Body of pancreas (tissue), 4 donors: ENCODE measurements around the gene ATP5PB. TPM values are rescaled to one million over a fixed set of nuclear protein-coding genes. Genes with fewer than 3 reads are reported as not detected.
A peak's percentile ranks its signal among the peaks of the same experiment; 100 is the strongest.

Experiments used
- ATAC-seq: fragments of 150-250 bp; one replicate; pipeline ENCODE4 v1.9.1; 2016
- DNase-seq, 4 donors: peaks; one replicate each; pipeline ENCODE4 v3.0.0-alpha.2; 2019
- H3K27ac ChIP-seq, 4 donors: fragments of 200-600 bp; sonication (generic); 1 replicate in 3 of 4; 2 replicates in 1 of 4; pipeline versions ENCODE4 v1.5.1 to v1.6.1; 2016 to 2019; ENCODE audit warnings: mild to moderate bottlenecking in 1 of 4, mixed read lengths in 1 of 4, moderate library complexity in 1 of 4
- H3K27me3 ChIP-seq, 2 donors: fragments of 200-600 bp; sonication (generic); one replicate each; pipeline ENCODE4 v1.6.0; 2016; ENCODE audit warnings: mild to moderate bottlenecking in 1 of 2
- H3K36me3 ChIP-seq, 2 donors: fragments of 200-600 bp; sonication (generic); replicated peaks in 1 of 2; 2 replicates each; pipeline ENCODE4 v1.5.1; 2016; ENCODE audit warnings: low read depth in 2 of 2; ENCODE audit not compliant: insufficient read depth in 1 of 2
- H3K4me1 ChIP-seq: fragments of 200-600 bp; sonication (generic); one replicate; pipeline ENCODE4 v1.6.0; 2016
- H3K4me3 ChIP-seq, 2 donors: fragments of 200-600 bp; sonication (generic); 1 replicate in 1 of 2; 2 replicates in 1 of 2; pipeline ENCODE4 v1.5.1; 2016 to 2019
- H3K9me3 ChIP-seq, 3 donors: fragments of 200-600 bp; sonication (generic); 1 replicate in 2 of 3; 2 replicates in 1 of 3; pipeline ENCODE4 v1.5.1; 2016
- POLR2A ChIP-seq, 3 donors: fragments of 450-650 bp; IDR thresholded peaks; one replicate each; pipeline ENCODE4 v1.6.1; 2016; ENCODE audit warnings: antibody characterized with exemption in 3 of 3, mild to moderate bottlenecking in 2 of 3
- WGBS, 2 donors: methylation state at CpG; one replicate each; pipeline ENCODE4 v1.1.5; 2017; 5-methylcytosine and 5-hydroxymethylcytosine counted together
- intact Hi-C: fragments of 100-400 bp; cut with DNase I; formaldehyde crosslinking; loops from one replicate; pipeline ENCODE4 v1.15.1; 2023
- total RNA-seq, 2 donors: library from RNA; depleted of rRNA; stranded (reverse); fragments of >200 nt; gene quantifications; one replicate each; pipeline ENCODE4 v1.1.0, GENCODE V29; 2016
- TF ChIP-seq, protein P1 (sequence below), 7 experiments: fragments of 450-650 bp in 4 of 7; fragments of 200-600 bp in 3 of 7; sonication (generic) in 3 of 7; IDR thresholded peaks; one replicate each; pipeline ENCODE4 v1.5.1; 2016 to 2019; ENCODE audit warnings: antibody characterized with exemption in 7 of 7

ATP5PB gene
- total RNA-seq, 2 donors from 2014 or later: 55.0 to 91.0 TPM

DNA sequence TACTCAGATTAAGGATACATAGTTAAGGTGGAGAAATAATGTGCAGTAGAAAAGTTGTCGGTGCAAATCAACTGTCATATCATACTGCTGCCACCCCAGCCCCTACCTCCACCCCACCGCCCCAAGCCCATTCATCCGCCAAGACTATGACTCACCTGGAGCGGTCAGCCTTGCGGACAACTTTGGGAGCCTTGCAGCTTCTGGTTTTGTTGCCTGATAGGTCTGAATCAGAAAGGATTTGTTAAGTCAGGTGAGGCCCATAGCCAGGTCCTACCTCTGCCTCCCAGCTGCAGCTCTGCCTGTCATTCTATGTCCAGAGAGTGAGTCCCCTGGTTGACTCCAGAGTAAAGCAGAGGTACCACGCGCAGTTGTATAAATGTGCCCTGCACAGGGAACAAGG lies 37.2 kb downstream of the ATP5PB start:
- 90 to 94% methylated on average over 6 to 7 of the region's 7 CpGs for WGBS, 2 donors
- no peak overlapping the region for H3K27ac ChIP-seq

DNA sequence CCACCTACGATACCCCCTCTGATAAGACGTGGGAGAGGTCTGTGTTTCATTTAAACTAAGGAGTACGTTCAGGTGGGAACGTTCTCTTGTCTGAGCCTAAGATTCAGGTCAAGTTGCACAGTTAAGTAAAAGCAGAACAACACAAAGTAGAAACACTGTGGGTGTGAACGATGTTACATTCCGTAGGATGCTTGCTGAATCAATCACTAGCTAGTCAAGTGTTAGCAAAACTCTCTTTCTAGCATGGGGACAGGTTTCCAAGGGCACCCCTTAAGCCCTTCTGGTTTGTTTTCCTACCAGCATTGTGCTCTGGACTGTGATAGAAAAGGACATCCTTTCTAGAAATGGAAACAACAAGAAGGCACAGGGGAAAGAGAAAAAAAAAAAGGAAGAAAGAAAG lies 37.9 kb downstream of the ATP5PB start:
- WGBS, 2 donors: 71 to 75% methylated on average over 6 of the region's 6 CpGs

More for the DNA sequence above, 37.2 kb downstream of the ATP5PB start:
- no peaks in the 10 kb centered on the region for H3K36me3 ChIP-seq
- no peaks in the 10 kb centered on the region for H3K9me3 ChIP-seq
- no peaks in the 10 kb centered on the region for H3K27me3 ChIP-seq
- intact Hi-C loops: no loop called here
- DNase-seq (no peak), ATAC-seq (no peak)
- no peaks in the 10 kb centered on the region for H3K4me1 ChIP-seq
- TF ChIP-seq, protein P1, sequence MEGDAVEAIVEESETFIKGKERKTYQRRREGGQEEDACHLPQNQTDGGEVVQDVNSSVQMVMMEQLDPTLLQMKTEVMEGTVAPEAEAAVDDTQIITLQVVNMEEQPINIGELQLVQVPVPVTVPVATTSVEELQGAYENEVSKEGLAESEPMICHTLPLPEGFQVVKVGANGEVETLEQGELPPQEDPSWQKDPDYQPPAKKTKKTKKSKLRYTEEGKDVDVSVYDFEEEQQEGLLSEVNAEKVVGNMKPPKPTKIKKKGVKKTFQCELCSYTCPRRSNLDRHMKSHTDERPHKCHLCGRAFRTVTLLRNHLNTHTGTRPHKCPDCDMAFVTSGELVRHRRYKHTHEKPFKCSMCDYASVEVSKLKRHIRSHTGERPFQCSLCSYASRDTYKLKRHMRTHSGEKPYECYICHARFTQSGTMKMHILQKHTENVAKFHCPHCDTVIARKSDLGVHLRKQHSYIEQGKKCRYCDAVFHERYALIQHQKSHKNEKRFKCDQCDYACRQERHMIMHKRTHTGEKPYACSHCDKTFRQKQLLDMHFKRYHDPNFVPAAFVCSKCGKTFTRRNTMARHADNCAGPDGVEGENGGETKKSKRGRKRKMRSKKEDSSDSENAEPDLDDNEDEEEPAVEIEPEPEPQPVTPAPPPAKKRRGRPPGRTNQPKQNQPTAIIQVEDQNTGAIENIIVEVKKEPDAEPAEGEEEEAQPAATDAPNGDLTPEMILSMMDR (IDR thresholded peaks at IDR 0.05): no peak
- no peak for TF ChIP-seq POLR2A (IDR thresholded peaks at IDR 0.05)
- no peak overlapping the region for H3K4me3 ChIP-seq

DNA sequence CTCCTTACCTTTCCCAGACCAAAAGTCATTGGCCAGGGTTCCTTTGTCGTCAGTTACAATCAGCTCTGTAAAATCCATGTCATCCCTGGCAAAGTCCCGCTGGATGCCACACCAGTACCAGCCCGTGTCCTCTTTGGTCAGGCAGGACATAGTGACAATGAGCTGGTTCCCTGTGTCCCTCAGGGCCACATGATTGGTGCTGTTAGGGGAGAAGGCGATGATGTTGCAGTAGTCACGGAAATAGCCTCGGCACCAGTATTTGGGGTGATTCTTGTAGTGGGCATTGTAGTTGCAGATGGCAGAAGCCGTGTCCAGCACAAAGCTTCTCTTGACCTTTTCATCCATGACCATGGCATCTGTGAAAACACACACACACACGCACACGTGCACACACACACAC lies 39.4 kb downstream of the ATP5PB start:
- peak overlapping the region in 1 of 4 donors; percentile 33 for H3K27ac ChIP-seq
- ATAC-seq (no peak), DNase-seq (no peak)
- intact Hi-C loops: no loop called here
- no peak overlapping the region for H3K4me3 ChIP-seq
- no peaks in the 10 kb centered on the region for H3K36me3 ChIP-seq
- no peaks in the 10 kb centered on the region for H3K4me1 ChIP-seq
- TF ChIP-seq POLR2A (IDR thresholded peaks at IDR 0.05): no peak
- TF ChIP-seq, protein P1 (IDR thresholded peaks at IDR 0.05): no peak
- WGBS, 2 donors: 84 to 87% methylated on average over 9 of the region's 9 CpGs
- no peaks in the 10 kb centered on the region for H3K9me3 ChIP-seq
- no peaks in the 10 kb centered on the region for H3K27me3 ChIP-seq

More for the DNA sequence above, 37.9 kb downstream of the ATP5PB start:
- no peak for DNase-seq
- H3K9me3 ChIP-seq: no peaks in the 10 kb centered on the region
- H3K27ac ChIP-seq: no peak overlapping the region
- TF ChIP-seq, protein P1 (IDR thresholded peaks at IDR 0.05): no peak
- TF ChIP-seq POLR2A (IDR thresholded peaks at IDR 0.05): no peak
- no peaks in the 10 kb centered on the region for H3K4me1 ChIP-seq
- no peaks in the 10 kb centered on the region for H3K36me3 ChIP-seq
- no peaks in the 10 kb centered on the region for H3K27me3 ChIP-seq
- H3K4me3 ChIP-seq: no peak overlapping the region
- ATAC-seq: no peak
- intact Hi-C loops: no loop called here

DNA sequence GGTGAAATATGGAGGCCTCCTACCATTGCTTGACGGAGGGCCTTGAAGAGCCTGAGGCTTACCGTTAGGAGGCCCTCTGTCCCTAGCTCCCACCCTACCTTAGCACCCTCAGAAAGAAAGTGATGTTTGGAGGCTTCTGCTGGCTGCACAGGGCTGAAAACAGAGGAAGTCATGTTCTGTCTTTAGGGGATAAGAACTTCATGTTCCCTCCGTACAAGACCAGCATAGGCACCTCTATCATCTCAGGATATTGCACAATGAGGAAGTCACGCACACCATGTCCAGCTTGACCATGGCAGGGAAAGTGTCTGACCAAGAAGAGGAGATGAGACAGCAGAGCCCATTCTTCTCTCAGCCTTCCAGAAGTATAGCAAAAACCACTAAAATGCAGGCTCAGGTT lies 40.3 kb downstream of the ATP5PB start:
- H3K36me3 ChIP-seq: no peaks in the 10 kb centered on the region
- no peaks in the 10 kb centered on the region for H3K4me1 ChIP-seq
- ATAC-seq: no peak
- no peak overlapping the region for H3K4me3 ChIP-seq
- peak in 1 of 4 donors; percentile 76 for DNase-seq
- 70 to 77% methylated on average over 3 to 4 of the region's 4 CpGs for WGBS, 2 donors
- H3K9me3 ChIP-seq: no peaks in the 10 kb centered on the region
- intact Hi-C loops: no loop called here
- H3K27ac ChIP-seq: peak overlapping the region in 2 of 4 donors; percentile 33 to 72
- TF ChIP-seq POLR2A (IDR thresholded peaks at IDR 0.05): peak in 1 of 3 donors; percentile 53
- TF ChIP-seq, protein P1 (IDR thresholded peaks at IDR 0.05): no peak
- H3K27me3 ChIP-seq: no peaks in the 10 kb centered on the region

DNA sequence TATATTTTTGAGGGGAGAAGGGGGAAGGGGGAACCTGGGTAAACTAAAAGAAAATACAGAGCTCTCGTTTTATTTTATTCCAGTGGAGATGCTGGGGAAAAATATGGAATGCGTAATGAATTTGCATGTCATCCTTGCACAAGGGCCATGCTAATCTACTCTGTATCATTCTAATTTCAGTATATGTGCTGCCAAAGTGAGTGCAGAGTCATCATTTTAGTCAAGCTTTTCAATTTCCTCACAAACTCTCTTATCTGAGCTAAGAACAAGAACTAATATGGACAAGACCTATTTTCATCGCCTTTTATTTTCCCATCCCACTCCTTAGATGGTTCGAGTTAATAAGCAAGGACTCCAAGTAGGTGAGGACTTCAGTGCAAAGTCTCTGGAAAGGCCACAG lies 41.0 kb downstream of the ATP5PB start:
- ATAC-seq: no peak
- H3K4me1 ChIP-seq: no peaks in the 10 kb centered on the region
- H3K27ac ChIP-seq: peak overlapping the region in 2 of 4 donors; percentile 4 to 65
- TF ChIP-seq, protein P1 (IDR thresholded peaks at IDR 0.05): no peak
- TF ChIP-seq POLR2A (IDR thresholded peaks at IDR 0.05): no peak
- intact Hi-C loops: no loop called here
- DNase-seq: no peak
- no peaks in the 10 kb centered on the region for H3K9me3 ChIP-seq
- H3K36me3 ChIP-seq: no peaks in the 10 kb centered on the region
- H3K4me3 ChIP-seq: no peak overlapping the region
- WGBS, 2 donors: 70 to 78% methylated on average over 4 of the region's 4 CpGs
- no peaks in the 10 kb centered on the region for H3K27me3 ChIP-seq
